PFSK-1 (cell line): Measurements from ENCODE around the gene DMPK.

Experiments used
- POLR2AphosphoS5 ChIP-seq: IDR thresholded peaks from 2 replicates; pipeline ENCODE4 v1.6.1; 2012; ENCODE audit warnings: low read depth, mild to moderate bottlenecking, control low read depth, low read length, moderate library complexity
- REST ChIP-seq, 2 experiments: IDR thresholded peaks; 2 replicates each; pipeline versions ENCODE4 v1.6.1 to v1.8.0; 2011 to 2012; ENCODE audit warnings: low read depth in 2 of 2, low read length in 2 of 2, control low read depth in 1 of 2, inconsistent platforms in 1 of 2, mild to moderate bottlenecking in 1 of 2, moderate library complexity in 1 of 2; ENCODE audit not compliant: insufficient read depth in 1 of 2
- SIN3A ChIP-seq: IDR thresholded peaks from 2 replicates; pipeline ENCODE4 v1.6.1; 2012; ENCODE audit warnings: mild to moderate bottlenecking, low read length, moderate library complexity, borderline replicate concordance; ENCODE audit not compliant: insufficient read depth

- no peak for TF ChIP-seq POLR2AphosphoS5
- TF ChIP-seq REST (IDR thresholded peaks at IDR 0.05; ENCODE audit: insufficient read depth in 1 of 2, low read depth in 2 of 2, low read length in 2 of 2): no peak
- TF ChIP-seq SIN3A: no peak
Measured at GRCh38 chr19:45814166-45814780, 32.0 kb upstream of the DMPK start.
